ENCODE measurements around the gene H1-8.

DNA sequence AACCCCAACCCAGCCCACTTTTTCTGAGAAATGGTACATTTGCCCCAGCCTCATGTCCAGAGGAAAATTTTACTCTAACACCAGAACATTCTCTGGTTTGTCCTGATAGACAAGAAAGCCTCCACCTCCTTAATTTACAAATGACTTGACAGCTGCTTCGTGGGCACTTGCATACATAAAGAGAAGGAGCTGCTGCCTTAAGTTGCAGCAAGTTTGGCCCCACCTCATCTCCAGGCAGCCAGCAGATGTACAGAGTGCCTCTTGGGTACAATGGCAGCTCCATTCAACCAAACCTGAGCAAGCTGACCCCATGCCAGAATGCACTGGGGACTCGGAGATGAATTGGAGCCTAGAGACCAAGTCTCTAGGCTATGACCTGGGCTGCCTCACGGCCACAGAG, 6.2 kb upstream of the H1-8 start:
- TF ChIP-seq, protein P1, sequence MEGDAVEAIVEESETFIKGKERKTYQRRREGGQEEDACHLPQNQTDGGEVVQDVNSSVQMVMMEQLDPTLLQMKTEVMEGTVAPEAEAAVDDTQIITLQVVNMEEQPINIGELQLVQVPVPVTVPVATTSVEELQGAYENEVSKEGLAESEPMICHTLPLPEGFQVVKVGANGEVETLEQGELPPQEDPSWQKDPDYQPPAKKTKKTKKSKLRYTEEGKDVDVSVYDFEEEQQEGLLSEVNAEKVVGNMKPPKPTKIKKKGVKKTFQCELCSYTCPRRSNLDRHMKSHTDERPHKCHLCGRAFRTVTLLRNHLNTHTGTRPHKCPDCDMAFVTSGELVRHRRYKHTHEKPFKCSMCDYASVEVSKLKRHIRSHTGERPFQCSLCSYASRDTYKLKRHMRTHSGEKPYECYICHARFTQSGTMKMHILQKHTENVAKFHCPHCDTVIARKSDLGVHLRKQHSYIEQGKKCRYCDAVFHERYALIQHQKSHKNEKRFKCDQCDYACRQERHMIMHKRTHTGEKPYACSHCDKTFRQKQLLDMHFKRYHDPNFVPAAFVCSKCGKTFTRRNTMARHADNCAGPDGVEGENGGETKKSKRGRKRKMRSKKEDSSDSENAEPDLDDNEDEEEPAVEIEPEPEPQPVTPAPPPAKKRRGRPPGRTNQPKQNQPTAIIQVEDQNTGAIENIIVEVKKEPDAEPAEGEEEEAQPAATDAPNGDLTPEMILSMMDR (IDR thresholded peaks at IDR 0.05): no peak
- no peak for TF ChIP-seq POLR2A (IDR thresholded peaks at IDR 0.05)
